DND-41 (cell line): Measurements from ENCODE around the gene RABGGTA.

Experiments used
- CTCF ChIP-seq: IDR thresholded peaks from 2 replicates; pipeline ENCODE4 v1.5.1; 2012; ENCODE audit warnings: borderline replicate concordance, low read length, moderate library complexity, mild to moderate bottlenecking; ENCODE audit not compliant: poor library complexity, severe bottlenecking; ENCODE audit errors: extremely low read depth
- EZH2 ChIP-seq: IDR thresholded peaks from 3 replicates; pipeline ENCODE4 v1.6.1; 2012; ENCODE audit warnings: borderline replicate concordance, low read depth, mild to moderate bottlenecking, moderate library complexity, low read length, inconsistent platforms; ENCODE audit not compliant: severe bottlenecking

GRCh38 chr14:24307575-24308341 lies 36.4 kb upstream of the RABGGTA start, which contains the start of gene CIDEB:
- peak; percentile 95 for TF ChIP-seq CTCF
- no peak for TF ChIP-seq EZH2
